K562 (cell line): ENCODE results near the gene MATCAP1. TPM values are rescaled to one million over a fixed set of nuclear protein-coding genes. Genes with fewer than 3 reads are reported as not detected.

ENCODE experiments used
- ATAC-seq: fragments of 200-7000 bp; cut with Tn5 transposase; 3 replicates; pipeline ENCODE4 v1.9.1; 2020; ENCODE audit warnings: moderate library complexity
- BruUV-seq: library from RNA; stranded (reverse); fragments of 400-500 nt; replicated peaks from 2 replicates; lab custom pipeline; 2021; lab: Mats Ljungman, UMichigan
- CTCF ChIA-PET: fragments of 300-600 bp; formaldehyde crosslinking; extraction: SDS; loops from one replicate; lab custom pipeline; 2021; ENCODE audit warnings: low intra/inter-chr PET ratio; lab: Yijun Ruan, JAX
- POLR2A ChIA-PET: fragments of 300-600, 350-650 bp; sonication (Branson Sonifier 250); formaldehyde crosslinking; extraction: SDS; loops from one replicate; lab custom pipeline; 2021; ENCODE audit warnings: antibody characterized with exemption, inconsistent platforms; lab: Yijun Ruan, JAX
- DNase-seq, 4 experiments: peaks; one replicate each; pipeline versions ENCODE4 v3.0.0 to v3.0.0-alpha.2; 2011 to 2018; ENCODE audit warnings: low spot score in 3 of 4, mixed read lengths in 3 of 4; ENCODE audit errors: extremely low read depth in 1 of 4
- FAIRE-seq: peaks from 2 replicates; lab custom pipeline; 2011; peaks lifted over from hg19 to GRCh38; lab: Jason Lieb, UNC
- H2AFZ ChIP-seq: 2 replicates; pipeline ENCODE4 v1.6.0; 2011; ENCODE audit warnings: low read depth, low read length, control low read depth, inconsistent platforms
- H3K27ac ChIP-seq: fragments of 200-600 bp; 3 replicates; pipeline ENCODE4 v1.8.0; 2011; ENCODE audit warnings: low read depth, mild to moderate bottlenecking, control low read depth, inconsistent platforms, low read length, moderate library complexity, mixed read lengths; ENCODE audit errors: extremely low read depth
- H3K27me3 ChIP-seq, 2 experiments: fragments of 300-600 bp in 1 of 2; 2 replicates in 1 of 2; 3 replicates in 1 of 2; pipeline versions ENCODE4 v1.6.0 to v1.8.0; 2011; ENCODE audit warnings: inconsistent platforms in 2 of 2, low read length in 2 of 2, mild to moderate bottlenecking in 1 of 2, mixed read lengths in 1 of 2, moderate library complexity in 1 of 2; ENCODE audit not compliant: control insufficient read depth in 2 of 2, insufficient read depth in 2 of 2
- H3K36me3 ChIP-seq: fragments of 300-600 bp; 3 replicates; pipeline ENCODE4 v1.8.0; 2011; ENCODE audit warnings: mild to moderate bottlenecking, low read length, inconsistent platforms; ENCODE audit not compliant: control insufficient read depth, insufficient read depth
- H3K4me1 ChIP-seq, 2 experiments: fragments of 200-600 bp in 1 of 2; replicated peaks in 1 of 2; 2 replicates in 1 of 2; 3 replicates in 1 of 2; pipeline versions ENCODE4 v1.5.1 to v1.8.0; 2011; ENCODE audit warnings: inconsistent platforms in 2 of 2, low read length in 2 of 2, mild to moderate bottlenecking in 1 of 2, mixed read lengths in 1 of 2, moderate library complexity in 1 of 2; ENCODE audit not compliant: control insufficient read depth in 2 of 2, insufficient read depth in 2 of 2
- H3K4me2 ChIP-seq: 2 replicates; pipeline ENCODE4 v1.6.1; 2011; ENCODE audit warnings: low read length, control low read depth, inconsistent platforms, mixed read lengths; ENCODE audit not compliant: insufficient read depth
- H3K4me3 ChIP-seq: fragments of 200-600 bp; sonication (generic), shearing (Covaris generic); 2 replicates; pipeline ENCODE4 v1.5.1; 2016; ENCODE audit warnings: control low read depth, inconsistent platforms
- H3K79me2 ChIP-seq: fragments of 200-600 bp; 3 replicates; pipeline ENCODE4 v1.8.0; 2011; ENCODE audit warnings: low read length, inconsistent platforms; ENCODE audit not compliant: control insufficient read depth, insufficient read depth
- H3K9ac ChIP-seq, 2 experiments: 2 replicates each; pipeline versions ENCODE4 v1.6.0 to v1.6.1; 2011; ENCODE audit warnings: low read depth in 2 of 2, low read length in 2 of 2, control low read depth in 1 of 2, inconsistent platforms in 1 of 2, mild to moderate bottlenecking in 1 of 2, mixed read lengths in 1 of 2; ENCODE audit not compliant: insufficient read depth in 1 of 2
- H3K9me1 ChIP-seq: one replicate; pipeline ENCODE4 v1.6.0; 2011; ENCODE audit warnings: inconsistent platforms, mild to moderate bottlenecking, low read length, moderate library complexity; ENCODE audit not compliant: control insufficient read depth, insufficient read depth
- H3K9me3 ChIP-seq: replicated peaks from 2 replicates; pipeline ENCODE4 v1.5.1; 2011; ENCODE audit warnings: low read depth, low read length, inconsistent platforms; ENCODE audit not compliant: control insufficient read depth, insufficient read depth
- H4K20me1 ChIP-seq: replicated peaks from 2 replicates; pipeline ENCODE4 v1.6.1; 2011; ENCODE audit warnings: low read length, inconsistent platforms, mixed read lengths; ENCODE audit not compliant: control insufficient read depth, insufficient read depth
- CBX2 ChIP-seq: fragments of 200-600 bp; sonication (generic); IDR thresholded peaks from one replicate; pipeline ENCODE4 v1.6.1; 2012; ENCODE audit warnings: mild to moderate bottlenecking, low read length, inconsistent platforms; ENCODE audit not compliant: insufficient read depth, poor library complexity, severe bottlenecking
- CHD2 ChIP-seq: IDR thresholded peaks from 2 replicates; pipeline ENCODE4 v1.6.1; 2011; ENCODE audit warnings: low read depth, low read length
- GABPA ChIP-seq: fragments of 200-800 bp; sonication (Bioruptor generic); conservative IDR thresholded peaks from 2 replicates; pipeline ENCODE4 v1.6.1; 2016; ENCODE audit warnings: low read depth, missing genetic modification characterization, missing compliant biosample characterization
- GTF2F1 ChIP-seq: IDR thresholded peaks from 2 replicates; pipeline ENCODE4 v1.6.1; 2011; ENCODE audit warnings: low read depth, low read length, improper control_type of control experiment
- HNRNPLL ChIP-seq: fragments of 200-400 bp; formaldehyde crosslinking; IDR thresholded peaks from 2 replicates; pipeline ENCODE4 v1.6.1; 2017; ENCODE audit warnings: low read length, low read depth, mild to moderate bottlenecking; ENCODE audit not compliant: poor library complexity, severe bottlenecking
- JUNB ChIP-seq: fragments of 450-650 bp; formaldehyde crosslinking; conservative IDR thresholded peaks from 2 replicates; pipeline ENCODE4 v1.4.0; 2020; ENCODE audit warnings: mild to moderate bottlenecking
- SAFB ChIP-seq: fragments of 200-400 bp; formaldehyde crosslinking; IDR thresholded peaks from 2 replicates; pipeline ENCODE4 v1.6.1; 2017; ENCODE audit warnings: low read depth, low read length, borderline replicate concordance
- STAG1 ChIP-seq: sonication (generic); formaldehyde crosslinking; IDR thresholded peaks from 2 replicates; pipeline ENCODE4 v1.5.0; 2020; ENCODE audit warnings: missing genetic modification reagents, borderline replicate concordance
- U2AF2 ChIP-seq: fragments of 200-400 bp; formaldehyde crosslinking; optimal IDR thresholded peaks from 2 replicates; pipeline ENCODE3; 2017; ENCODE audit warnings: low read depth, mild to moderate bottlenecking, low read length
- ZNF551 ChIP-seq: fragments of 250-450 bp; sonication (Bioruptor Pico); IDR thresholded peaks from 2 replicates; pipeline ENCODE4 v1.5.0; 2021; ENCODE audit warnings: mild to moderate bottlenecking, moderate library complexity
- WGBS: fragments of 100-300 bp; shearing (Covaris generic); methylation state at CpG from one replicate; pipeline ENCODE4 v1.1.6; 2016; ENCODE audit warnings: low coverage, mixed read lengths; ENCODE audit not compliant: insufficient coverage; ENCODE audit errors: missing lambda C conversion rate; 5-methylcytosine and 5-hydroxymethylcytosine counted together
- in situ Hi-C: fragments of 300-500 bp; cut with MboI; formaldehyde crosslinking; loops from 4 replicates; pipeline ENCODE4 v1.15.0; 2018; ENCODE audit warnings: inconsistent platforms, mixed read lengths
- intact Hi-C: fragments of 100-400 bp; cut with micrococcal nuclease; formaldehyde crosslinking; loops from 2 replicates; pipeline ENCODE4 v1.14.2; 2022
- polyA plus RNA-seq, 8 experiments: library from polyadenylated mRNA; depleted of rRNA in 4 of 8; stranded (reverse) in 5 of 8; unstranded in 3 of 8; fragments of >200 nt; fragmentation: Nextera tagmentation in 2 of 8; fragmentation: Illumina TruSeq in 1 of 8; extraction: Ambion mirVana in 2 of 8; extraction: Trizol in 1 of 8; gene quantifications; 2 replicates each; pipeline versions ENCODE4 v1.2.1 to v1.2.3, GENCODE V29; 2011 to 2014; ENCODE audit warnings: inconsistent platforms in 1 of 8, missing spikeins in 1 of 8
- total RNA-seq, 7 experiments: library from RNA; depleted of rRNA in 6 of 7; stranded (reverse); fragments of >200 nt in 6 of 7; fragmentation: Illumina TruSeq in 2 of 7; extraction: Trizol in 2 of 7; gene quantifications; 2 replicates each; pipeline versions ENCODE4 v1.2.1 to v1.2.3, GENCODE V29; 2011 to 2021; ENCODE audit warnings: low replicate concordance in 1 of 7
- TF ChIP-seq, protein P1 (sequence below): sonication (generic); formaldehyde crosslinking; IDR thresholded peaks from 2 replicates; pipeline ENCODE4 v1.8.1; 2023; ENCODE audit warnings: mild to moderate bottlenecking, missing genetic modification reagents
- TF ChIP-seq, protein P2 (sequence below): sonication (generic); formaldehyde crosslinking; IDR thresholded peaks from 2 replicates; pipeline ENCODE4 v1.8.1; 2023; ENCODE audit warnings: mild to moderate bottlenecking, missing genetic modification reagents
- TF ChIP-seq, protein P3 (sequence below): sonication (generic); formaldehyde crosslinking; IDR thresholded peaks from 2 replicates; pipeline ENCODE4 v1.8.0; 2022; ENCODE audit warnings: mild to moderate bottlenecking, missing genetic modification reagents

MATCAP1 gene
- total and polyA plus RNA-seq, 9 of the 15 experiments (the other 6 are each of a cell fraction or from before 2014, with no cell fraction given): 3.4 to 20.5 (median 10.3) TPM

DNA sequence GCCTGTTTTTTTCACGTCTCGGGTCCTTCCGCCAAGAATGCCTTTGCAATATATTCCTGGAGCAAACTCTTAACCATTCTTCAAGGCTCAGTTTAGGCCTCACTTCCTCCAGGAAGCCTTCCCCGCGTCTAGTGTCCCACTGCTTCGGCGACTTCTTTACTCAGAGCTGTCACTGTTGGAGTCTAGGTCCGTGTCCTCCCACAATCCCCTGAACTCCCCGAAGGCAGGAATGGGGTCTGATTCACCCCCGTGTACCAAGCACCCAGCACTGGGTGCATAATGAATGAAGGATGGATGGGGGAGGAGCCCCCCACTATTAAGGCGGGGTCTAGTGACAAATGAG lies 508 bp downstream of the MATCAP1 start:
- intact Hi-C loops: loop anchor here (1.0 to 10.0 kb wide), 3 partner anchors 63 to 228 kb away; no protein-coding TSS in a partner anchor
- Histone ChIP-seq H3K36me3 (no peaks in the 10 kb centered on the region), H3K27me3 (no peaks in the 10 kb centered on the region), H3K27ac (peak overlapping the region; percentile 91), H3K9me3 (no peaks in the 10 kb centered on the region), H3K4me3 (peak overlapping the region; percentile 61), H3K4me1 (peaks cover 13 to 52% of the 10 kb centered on the region in 2 experiments), H4K20me1 (peaks cover 11% of the 10 kb centered on the region), H3K79me2 (peaks cover 14% of the 10 kb centered on the region), H3K9me1 (no peaks in the 10 kb centered on the region), H2AFZ (peak overlapping the region; percentile 91), H3K9ac (peak overlapping the region; percentile 81 to 97; a peak in 3 of 4 replicates), H3K4me2 (peak overlapping the region; percentile 99)
- WGBS: 3% methylated on average over 11 of the region's 11 CpGs
- POLR2A ChIA-PET: interaction anchor here (0.7 to 1.4 kb wide), 2 partner anchors 19 to 178 kb away, joined by 3 read pairs; no protein-coding TSS in a partner anchor
- in situ Hi-C loops: no loop called here
- no peak for ATAC-seq
- FAIRE-seq: no peak
- BruUV-seq: no TSS peak
- no peak for DNase-seq
- CTCF ChIA-PET: interaction anchor here (1.2 kb wide), 1 partner anchor 206 kb away, joined by 5 read pairs; no protein-coding TSS in a partner anchor
- TF ChIP-seq GTF2F1 (no peak), STAG1 (no peak), U2AF2 (no peak), GABPA (tag) (no peak), HNRNPLL (no peak), SAFB (no peak), CBX2 (no peak), ZNF551 (no peak), CHD2 (no peak), JUNB (CRISPR knock-in tag) (no peak)
- TF ChIP-seq, protein P1, sequence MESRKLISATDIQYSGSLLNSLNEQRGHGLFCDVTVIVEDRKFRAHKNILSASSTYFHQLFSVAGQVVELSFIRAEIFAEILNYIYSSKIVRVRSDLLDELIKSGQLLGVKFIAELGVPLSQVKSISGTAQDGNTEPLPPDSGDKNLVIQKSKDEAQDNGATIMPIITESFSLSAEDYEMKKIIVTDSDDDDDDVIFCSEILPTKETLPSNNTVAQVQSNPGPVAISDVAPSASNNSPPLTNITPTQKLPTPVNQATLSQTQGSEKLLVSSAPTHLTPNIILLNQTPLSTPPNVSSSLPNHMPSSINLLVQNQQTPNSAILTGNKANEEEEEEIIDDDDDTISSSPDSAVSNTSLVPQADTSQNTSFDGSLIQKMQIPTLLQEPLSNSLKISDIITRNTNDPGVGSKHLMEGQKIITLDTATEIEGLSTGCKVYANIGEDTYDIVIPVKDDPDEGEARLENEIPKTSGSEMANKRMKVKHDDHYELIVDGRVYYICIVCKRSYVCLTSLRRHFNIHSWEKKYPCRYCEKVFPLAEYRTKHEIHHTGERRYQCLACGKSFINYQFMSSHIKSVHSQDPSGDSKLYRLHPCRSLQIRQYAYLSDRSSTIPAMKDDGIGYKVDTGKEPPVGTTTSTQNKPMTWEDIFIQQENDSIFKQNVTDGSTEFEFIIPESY: no peak; the same call in 1 of the 2 replicates
- TF ChIP-seq, protein P2, sequence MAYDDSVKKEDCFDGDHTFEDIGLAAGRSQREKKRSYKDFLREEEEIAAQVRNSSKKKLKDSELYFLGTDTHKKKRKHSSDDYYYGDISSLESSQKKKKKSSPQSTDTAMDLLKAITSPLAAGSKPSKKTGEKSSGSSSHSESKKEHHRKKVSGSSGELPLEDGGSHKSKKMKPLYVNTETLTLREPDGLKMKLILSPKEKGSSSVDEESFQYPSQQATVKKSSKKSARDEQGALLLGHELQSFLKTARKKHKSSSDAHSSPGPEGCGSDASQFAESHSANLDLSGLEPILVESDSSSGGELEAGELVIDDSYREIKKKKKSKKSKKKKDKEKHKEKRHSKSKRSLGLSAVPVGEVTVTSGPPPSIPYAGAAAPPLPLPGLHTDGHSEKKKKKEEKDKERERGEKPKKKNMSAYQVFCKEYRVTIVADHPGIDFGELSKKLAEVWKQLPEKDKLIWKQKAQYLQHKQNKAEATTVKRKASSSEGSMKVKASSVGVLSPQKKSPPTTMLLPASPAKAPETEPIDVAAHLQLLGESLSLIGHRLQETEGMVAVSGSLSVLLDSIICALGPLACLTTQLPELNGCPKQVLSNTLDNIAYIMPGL (CRISPR knock-in tag): no peak
- TF ChIP-seq, protein P3, sequence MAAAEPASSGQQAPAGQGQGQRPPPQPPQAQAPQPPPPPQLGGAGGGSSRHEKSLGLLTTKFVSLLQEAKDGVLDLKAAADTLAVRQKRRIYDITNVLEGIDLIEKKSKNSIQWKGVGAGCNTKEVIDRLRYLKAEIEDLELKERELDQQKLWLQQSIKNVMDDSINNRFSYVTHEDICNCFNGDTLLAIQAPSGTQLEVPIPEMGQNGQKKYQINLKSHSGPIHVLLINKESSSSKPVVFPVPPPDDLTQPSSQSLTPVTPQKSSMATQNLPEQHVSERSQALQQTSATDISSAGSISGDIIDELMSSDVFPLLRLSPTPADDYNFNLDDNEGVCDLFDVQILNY: no peak
